GM19438 (cell line): Measurements from ENCODE around the gene FGF12.
"Not testable (repeated sequence)": the region's sequence is repeated elsewhere in the genome, so short reads cannot be mapped to it uniquely, and the experiment has no call there.

Experiments used
- ATAC-seq: cut with Tn5 transposase; IDR thresholded peaks from one replicate; pipeline ENCODE4 v1.9.1; 2021; ENCODE audit warnings: low read depth; ENCODE audit not compliant: unreplicated experiment

The FGF12 gene

GRCh38 chr3:192727032-192727847 is at the start of gene FGF12:
TSS of gene FGF12 (minus strand) at chr3:192727541.
- ATAC-seq: no peak

- ATAC-seq: not testable (repeated sequence)
Measured at GRCh38 chr3:192774341-192774740, 47.0 kb upstream of the FGF12 start.

- no peak for ATAC-seq
Measured at GRCh38 chr3:192772240-192772894, 45.0 kb upstream of the FGF12 start.

DNA sequence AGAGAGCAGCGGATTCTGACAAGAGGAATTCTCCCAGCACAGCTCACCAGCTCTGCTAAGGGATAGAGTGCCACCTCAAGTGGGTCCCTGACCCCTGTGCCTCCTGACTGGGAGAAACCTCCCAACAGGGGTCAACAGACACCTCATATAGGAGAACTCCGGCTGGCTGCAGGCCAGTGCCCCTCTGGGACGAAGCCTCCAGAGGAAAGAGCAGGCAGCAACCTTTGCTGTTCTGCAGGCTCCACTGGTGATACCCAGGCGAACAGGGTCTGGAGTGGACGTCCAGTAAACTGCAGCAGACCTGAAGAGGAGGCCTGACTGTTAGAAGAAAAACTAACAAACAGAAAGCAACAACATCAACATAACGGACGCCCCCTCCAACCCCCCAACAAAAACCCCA is 31.3 kb upstream of the FGF12 start:
- ATAC-seq: no peak

DNA sequence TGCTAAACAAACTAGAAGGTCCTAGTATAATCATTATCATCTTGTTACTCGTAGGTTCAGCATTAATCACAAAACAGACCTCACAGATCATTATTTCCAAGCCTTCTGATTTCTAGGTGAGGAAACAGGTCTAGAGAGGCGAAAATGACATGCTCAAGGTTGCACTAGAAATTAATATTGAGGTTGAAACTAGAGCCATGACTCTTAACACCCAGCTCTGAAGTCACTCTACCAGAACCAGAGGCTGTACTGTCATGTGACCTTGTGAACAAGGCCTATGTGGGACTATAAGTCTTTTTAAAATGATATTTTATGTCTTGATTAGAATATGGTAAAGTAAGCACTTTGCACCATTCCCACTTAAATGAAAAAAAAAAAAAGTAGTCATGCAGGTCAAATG is 23.8 kb upstream of the FGF12 start:
- no peak for ATAC-seq

GRCh38 chr3:192750201-192750600 is 22.9 kb upstream of the FGF12 start:
- ATAC-seq: no peak

DNA sequence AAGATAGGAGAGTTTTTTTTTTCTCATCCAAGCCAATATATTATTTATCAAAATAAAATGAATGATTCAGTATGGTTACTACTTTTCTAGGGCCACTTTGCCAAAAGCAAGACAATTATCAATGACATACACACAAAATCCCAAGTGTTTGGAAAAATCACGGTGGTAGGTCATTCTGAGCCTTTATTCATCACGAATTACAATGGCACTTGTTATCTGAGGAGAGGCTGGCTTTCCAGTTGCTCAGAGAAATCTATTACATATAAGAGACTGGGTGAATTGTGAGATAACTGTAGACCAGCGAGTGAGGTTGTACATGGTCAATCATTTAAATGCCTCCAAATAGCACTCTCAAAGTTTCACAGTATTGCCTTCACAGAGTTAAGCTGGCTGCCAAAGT is 20.4 kb upstream of the FGF12 start:
- ATAC-seq: no peak

DNA sequence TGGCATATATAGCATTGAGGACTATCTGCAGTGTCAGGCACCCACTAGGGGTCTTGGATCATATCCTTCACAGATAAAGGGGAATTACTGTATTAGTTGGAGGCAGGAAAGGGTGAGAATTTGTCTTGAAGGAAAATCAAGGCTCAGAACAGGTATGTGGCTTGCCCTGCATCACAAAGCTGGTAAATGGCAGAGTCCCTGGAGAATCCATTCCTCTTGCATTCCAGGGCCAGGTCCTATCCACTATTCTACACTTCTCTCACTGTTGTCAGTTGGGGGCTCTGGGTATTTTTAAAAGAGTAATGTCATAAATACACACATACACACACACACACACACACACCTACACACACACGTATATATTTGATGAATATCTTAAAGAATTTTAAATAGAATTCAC is 19.8 kb upstream of the FGF12 start:
- no peak for ATAC-seq

DNA sequence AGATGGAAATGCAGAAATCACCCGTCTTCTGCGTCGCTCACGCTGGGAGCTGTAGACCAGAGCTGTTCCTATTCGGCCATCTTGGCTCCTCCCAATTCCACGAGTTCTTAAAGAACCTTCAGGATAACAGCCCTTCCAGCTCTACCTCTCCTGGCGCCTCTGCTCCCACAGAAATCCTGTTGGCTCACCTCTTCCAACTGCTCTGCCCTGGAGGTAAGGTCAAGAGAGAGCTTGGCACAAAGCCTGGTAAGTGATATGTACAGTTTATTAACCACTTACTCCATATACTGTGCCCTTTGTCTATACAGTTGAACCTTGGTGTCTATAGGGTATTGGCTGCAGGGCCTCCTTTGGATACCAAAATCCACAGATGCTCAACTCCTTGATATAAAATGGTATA is 17.8 kb upstream of the FGF12 start:
- ATAC-seq: no peak

DNA sequence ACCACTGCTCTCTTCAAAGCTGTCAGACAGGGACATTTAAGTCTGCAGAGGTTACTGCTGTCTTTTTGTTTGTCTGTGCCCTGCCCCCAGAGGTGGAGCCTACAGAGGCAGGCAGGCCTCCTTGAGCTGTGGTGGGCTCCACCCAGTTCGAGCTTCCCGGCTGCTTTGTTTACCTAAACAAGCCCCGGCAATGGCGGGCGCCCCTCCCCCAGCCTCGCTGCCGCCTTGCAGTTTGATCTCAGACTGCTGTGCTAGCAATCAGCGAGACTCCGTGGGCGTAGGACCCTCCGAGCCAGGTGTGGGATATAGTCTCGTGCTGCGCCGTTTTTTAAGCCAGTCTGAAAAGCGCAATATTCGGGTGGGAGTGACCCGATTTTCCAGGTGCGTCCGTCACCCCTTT is 17.3 kb upstream of the FGF12 start:
- not testable (repeated sequence) for ATAC-seq

DNA sequence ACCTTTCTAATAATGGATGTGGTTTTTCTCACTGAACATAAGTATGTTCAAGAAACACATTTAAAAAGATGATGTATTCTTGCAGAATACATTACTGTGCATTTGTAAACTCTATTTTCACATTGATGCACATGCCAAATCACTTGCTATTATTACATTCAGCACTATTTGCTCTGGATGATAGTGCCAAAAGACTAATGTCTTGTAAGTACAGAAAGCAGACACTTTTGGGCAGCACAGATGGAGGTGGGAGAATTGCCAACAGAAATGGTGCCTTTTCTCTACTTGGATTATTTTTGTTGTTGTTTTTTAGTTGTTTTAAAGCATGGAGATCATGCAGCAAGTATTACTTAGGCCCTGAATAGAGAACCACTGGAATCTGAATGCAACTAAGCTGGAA is 10.2 kb upstream of the FGF12 start:
- no peak for ATAC-seq

DNA sequence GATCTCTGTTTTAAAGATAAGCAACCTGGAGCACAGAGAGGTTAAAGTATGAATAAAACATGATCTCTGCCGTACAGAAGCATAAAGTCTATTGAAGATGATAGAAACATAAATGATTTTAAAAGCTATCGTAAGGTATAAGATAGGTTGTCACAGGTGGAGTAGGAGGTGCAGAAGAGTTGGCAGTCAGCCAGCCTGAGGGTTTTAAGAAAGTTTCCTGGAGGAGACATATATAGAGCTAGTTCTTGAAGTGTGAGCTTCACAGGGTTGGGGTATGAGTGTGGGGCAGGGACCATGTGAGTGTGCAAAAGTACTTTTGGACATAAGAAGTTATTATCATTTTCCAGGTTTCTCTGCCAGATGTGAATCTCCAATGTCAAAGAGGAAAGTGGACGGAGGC is 3.9 kb upstream of the FGF12 start:
- no peak for ATAC-seq

- no peak for ATAC-seq
Measured at GRCh38 chr3:192726385-192726784, 956 bp downstream of the FGF12 start.

- ATAC-seq: no peak
Measured at GRCh38 chr3:192719964-192720363, 7.4 kb downstream of the FGF12 start.

DNA sequence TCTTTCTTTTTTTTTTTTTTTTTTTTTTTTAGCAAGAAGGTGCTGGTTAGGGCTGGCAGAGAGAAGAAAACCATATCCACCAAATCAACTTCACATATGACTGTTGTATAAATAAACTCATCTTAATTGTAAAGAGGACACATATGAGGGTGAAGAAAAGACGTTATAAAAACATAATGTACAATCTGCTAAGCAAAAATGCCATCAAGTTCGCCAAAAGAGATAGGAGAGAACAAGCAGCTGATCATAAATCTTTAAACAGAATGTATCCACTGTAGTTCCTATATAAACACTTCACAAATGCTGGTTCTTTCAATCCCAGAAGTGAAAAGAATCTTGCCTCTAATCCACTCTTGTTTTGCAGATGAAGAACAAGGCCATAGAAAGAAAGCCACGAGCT is 9.2 kb downstream of the FGF12 start:
- ATAC-seq: no peak

- no peak for ATAC-seq
Measured at GRCh38 chr3:192715126-192715525, 12.2 kb downstream of the FGF12 start.

DNA sequence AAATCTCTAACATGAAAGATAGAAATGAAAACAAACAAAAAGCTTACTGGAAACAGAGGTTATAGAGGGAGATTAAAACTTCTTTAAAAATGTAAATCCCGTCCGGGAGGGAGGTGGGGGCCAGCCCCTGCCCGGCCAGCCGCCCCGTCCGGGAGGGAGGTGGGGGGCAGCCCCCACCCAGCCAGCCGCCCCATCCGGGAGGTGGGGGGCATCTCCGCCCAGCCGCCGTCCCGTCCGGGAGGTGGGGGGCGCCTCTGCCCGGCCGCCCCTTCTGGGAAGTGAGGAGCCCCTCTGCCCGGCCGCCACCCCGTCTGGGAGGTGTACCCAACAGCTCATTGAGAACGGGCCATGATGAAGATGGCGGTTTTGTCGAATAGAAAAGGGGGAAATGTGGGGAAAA is 16.2 kb downstream of the FGF12 start:
- ATAC-seq: not testable (repeated sequence)

DNA sequence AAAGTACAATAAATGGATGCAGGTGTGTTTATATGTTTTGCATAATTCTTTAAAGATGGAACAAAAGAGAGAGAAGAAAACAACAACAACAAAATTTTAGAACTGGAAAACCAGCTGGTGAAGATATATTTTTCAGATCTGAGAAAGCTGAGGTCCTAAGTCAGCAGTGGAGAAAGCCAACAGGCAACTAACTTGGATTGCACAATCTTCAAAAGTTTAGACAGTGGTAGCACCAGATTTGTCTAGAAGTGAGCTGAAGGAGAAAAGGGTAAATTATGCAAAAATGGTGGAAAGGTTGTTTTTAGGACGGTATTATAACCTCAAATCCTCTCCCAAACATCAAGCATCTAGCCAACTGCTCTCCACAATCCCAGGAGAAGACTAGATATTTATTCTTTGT is 17.0 kb downstream of the FGF12 start:
- no peak for ATAC-seq

- ATAC-seq: no peak
Measured at GRCh38 chr3:192706272-192706671, 21.1 kb downstream of the FGF12 start.

- ATAC-seq: no peak
Measured at GRCh38 chr3:192700885-192701284, 26.5 kb downstream of the FGF12 start.

GRCh38 chr3:192696943-192697587 is 30.3 kb downstream of the FGF12 start:
- no peak for ATAC-seq
